KMS-11 (cell line): ENCODE results near the gene RTEL1.

Source experiments
- H2AFZ ChIP-seq: fragments of 200-600 bp; sonication (generic); 2 replicates; pipeline ENCODE4 v1.6.1; 2016; ENCODE audit warnings: antibody characterized with exemption, mixed run types, low read depth
- H3K27ac ChIP-seq: fragments of 200-600 bp; sonication (generic); 2 replicates; pipeline ENCODE4 v1.6.1; 2016; ENCODE audit warnings: mild to moderate bottlenecking, mixed run types
- H3K27me3 ChIP-seq: fragments of 200-600 bp; sonication (generic); 2 replicates; pipeline ENCODE4 v1.6.1; 2017; ENCODE audit warnings: mild to moderate bottlenecking, low read depth, mixed run types, moderate library complexity; ENCODE audit not compliant: insufficient read depth
- H3K36me3 ChIP-seq: fragments of 200-600 bp; sonication (generic); 2 replicates; pipeline ENCODE4 v1.6.1; 2017; ENCODE audit warnings: mild to moderate bottlenecking, mixed run types; ENCODE audit not compliant: insufficient read depth
- H3K4me1 ChIP-seq: fragments of 200-600 bp; sonication (generic); 2 replicates; pipeline ENCODE4 v1.6.1; 2016; ENCODE audit warnings: mild to moderate bottlenecking, low read depth, mixed run types; ENCODE audit not compliant: poor library complexity, severe bottlenecking
- H3K4me2 ChIP-seq: fragments of 200-600 bp; sonication (generic); 2 replicates; pipeline ENCODE4 v1.7.0; 2016; ENCODE audit warnings: mild to moderate bottlenecking, mixed run types
- H3K4me3 ChIP-seq: fragments of 200-600 bp; sonication (generic); IDR thresholded peaks from 2 replicates; pipeline ENCODE4 v1.6.1; 2017; ENCODE audit warnings: low read depth, low read length, mixed read lengths; ENCODE audit not compliant: insufficient read depth
- H3K79me2 ChIP-seq: fragments of 200-600 bp; sonication (generic); 2 replicates; pipeline ENCODE4 v1.6.1; 2016; ENCODE audit warnings: low read depth, mixed run types; ENCODE audit not compliant: insufficient read depth
- H3K9ac ChIP-seq: fragments of 200-600 bp; sonication (generic); 2 replicates; pipeline ENCODE4 v1.6.1; 2016; ENCODE audit warnings: mild to moderate bottlenecking, mixed run types
- H4K20me1 ChIP-seq: fragments of 200-600 bp; sonication (generic); 2 replicates; pipeline ENCODE4 v1.6.1; 2016; ENCODE audit warnings: mild to moderate bottlenecking, mixed run types; ENCODE audit not compliant: insufficient read depth
- TF ChIP-seq, protein P1 (sequence below): fragments of 200-600 bp; sonication (generic); conservative IDR thresholded peaks from 2 replicates; pipeline ENCODE4 v1.6.1; 2017; ENCODE audit warnings: low read depth, mild to moderate bottlenecking, antibody characterized with exemption, low read length, moderate library complexity, mixed read lengths

RTEL1 gene

DNA sequence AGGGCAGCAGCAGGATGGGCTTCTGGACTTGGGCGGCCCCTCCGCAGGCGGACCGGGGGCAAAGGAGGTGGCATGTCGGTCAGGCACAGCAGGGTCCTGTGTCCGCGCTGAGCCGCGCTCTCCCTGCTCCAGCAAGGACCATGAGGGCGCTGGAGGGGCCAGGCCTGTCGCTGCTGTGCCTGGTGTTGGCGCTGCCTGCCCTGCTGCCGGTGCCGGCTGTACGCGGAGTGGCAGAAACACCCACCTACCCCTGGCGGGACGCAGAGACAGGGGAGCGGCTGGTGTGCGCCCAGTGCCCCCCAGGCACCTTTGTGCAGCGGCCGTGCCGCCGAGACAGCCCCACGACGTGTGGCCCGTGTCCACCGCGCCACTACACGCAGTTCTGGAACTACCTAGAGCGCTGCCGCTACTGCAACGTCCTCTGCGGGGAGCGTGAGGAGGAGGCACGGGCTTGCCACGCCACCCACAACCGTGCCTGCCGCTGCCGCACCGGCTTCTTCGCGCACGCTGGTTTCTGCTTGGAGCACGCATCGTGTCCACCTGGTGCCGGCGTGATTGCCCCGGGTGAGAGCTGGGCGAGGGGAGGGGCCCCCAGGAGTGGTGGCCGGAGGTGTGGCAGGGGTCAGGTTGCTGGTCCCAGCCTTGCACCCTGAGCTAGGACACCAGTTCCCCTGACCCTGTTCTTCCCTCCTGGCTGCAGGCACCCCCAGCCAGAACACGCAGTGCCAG, 38.7 kb downstream of the RTEL1 start, which contains the start of gene TNFRSF6B:
Gene TNFRSF6B, plus strand, starts transcription at position 25 of the 729 bp plus-strand sequence. Its CDS starts 116 bp downstream, at position 141.
- no peaks in the 10 kb centered on the region for H3K4me1 ChIP-seq
- TF ChIP-seq, protein P1, sequence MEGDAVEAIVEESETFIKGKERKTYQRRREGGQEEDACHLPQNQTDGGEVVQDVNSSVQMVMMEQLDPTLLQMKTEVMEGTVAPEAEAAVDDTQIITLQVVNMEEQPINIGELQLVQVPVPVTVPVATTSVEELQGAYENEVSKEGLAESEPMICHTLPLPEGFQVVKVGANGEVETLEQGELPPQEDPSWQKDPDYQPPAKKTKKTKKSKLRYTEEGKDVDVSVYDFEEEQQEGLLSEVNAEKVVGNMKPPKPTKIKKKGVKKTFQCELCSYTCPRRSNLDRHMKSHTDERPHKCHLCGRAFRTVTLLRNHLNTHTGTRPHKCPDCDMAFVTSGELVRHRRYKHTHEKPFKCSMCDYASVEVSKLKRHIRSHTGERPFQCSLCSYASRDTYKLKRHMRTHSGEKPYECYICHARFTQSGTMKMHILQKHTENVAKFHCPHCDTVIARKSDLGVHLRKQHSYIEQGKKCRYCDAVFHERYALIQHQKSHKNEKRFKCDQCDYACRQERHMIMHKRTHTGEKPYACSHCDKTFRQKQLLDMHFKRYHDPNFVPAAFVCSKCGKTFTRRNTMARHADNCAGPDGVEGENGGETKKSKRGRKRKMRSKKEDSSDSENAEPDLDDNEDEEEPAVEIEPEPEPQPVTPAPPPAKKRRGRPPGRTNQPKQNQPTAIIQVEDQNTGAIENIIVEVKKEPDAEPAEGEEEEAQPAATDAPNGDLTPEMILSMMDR: no peak
- H3K4me3 ChIP-seq: no peak within 1 kb of the TSS
- H3K9ac ChIP-seq: no peak within 1 kb of the TSS
- H2AFZ ChIP-seq: no peak within 1 kb of the TSS
- no peaks in the 10 kb centered on the region for H3K79me2 ChIP-seq
- no peak within 1 kb of the TSS for H3K27ac ChIP-seq
- no peaks in the 10 kb centered on the region; the same call in 1 of the 2 replicates for H3K27me3 ChIP-seq
- H3K4me2 ChIP-seq: no peak within 1 kb of the TSS
- no peaks in the 10 kb centered on the region for H3K36me3 ChIP-seq
- no peaks in the 10 kb centered on the region for H4K20me1 ChIP-seq

DNA sequence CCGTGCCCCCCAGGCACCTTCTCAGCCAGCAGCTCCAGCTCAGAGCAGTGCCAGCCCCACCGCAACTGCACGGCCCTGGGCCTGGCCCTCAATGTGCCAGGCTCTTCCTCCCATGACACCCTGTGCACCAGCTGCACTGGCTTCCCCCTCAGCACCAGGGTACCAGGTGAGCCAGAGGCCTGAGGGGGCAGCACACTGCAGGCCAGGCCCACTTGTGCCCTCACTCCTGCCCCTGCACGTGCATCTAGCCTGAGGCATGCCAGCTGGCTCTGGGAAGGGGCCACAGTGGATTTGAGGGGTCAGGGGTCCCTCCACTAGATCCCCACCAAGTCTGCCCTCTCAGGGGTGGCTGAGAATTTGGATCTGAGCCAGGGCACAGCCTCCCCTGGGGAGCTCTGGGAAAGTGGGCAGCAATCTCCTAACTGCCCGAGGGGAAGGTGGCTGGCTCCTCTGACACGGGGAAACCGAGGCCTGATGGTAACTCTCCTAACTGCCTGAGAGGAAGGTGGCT, 39.3 kb downstream of the RTEL1 start:
- no peak overlapping the region for H3K27ac ChIP-seq
- H3K9ac ChIP-seq: no peak overlapping the region
- no peak overlapping the region for H2AFZ ChIP-seq
- H3K4me2 ChIP-seq: no peak overlapping the region
- no peaks in the 10 kb centered on the region for H3K79me2 ChIP-seq
- no peak overlapping the region for H3K4me3 ChIP-seq
- H4K20me1 ChIP-seq: no peaks in the 10 kb centered on the region
- no peaks in the 10 kb centered on the region for H3K4me1 ChIP-seq
- no peaks in the 10 kb centered on the region; the same call in 1 of the 2 replicates for H3K27me3 ChIP-seq
- no peaks in the 10 kb centered on the region for H3K36me3 ChIP-seq
- TF ChIP-seq, protein P1: no peak

DNA sequence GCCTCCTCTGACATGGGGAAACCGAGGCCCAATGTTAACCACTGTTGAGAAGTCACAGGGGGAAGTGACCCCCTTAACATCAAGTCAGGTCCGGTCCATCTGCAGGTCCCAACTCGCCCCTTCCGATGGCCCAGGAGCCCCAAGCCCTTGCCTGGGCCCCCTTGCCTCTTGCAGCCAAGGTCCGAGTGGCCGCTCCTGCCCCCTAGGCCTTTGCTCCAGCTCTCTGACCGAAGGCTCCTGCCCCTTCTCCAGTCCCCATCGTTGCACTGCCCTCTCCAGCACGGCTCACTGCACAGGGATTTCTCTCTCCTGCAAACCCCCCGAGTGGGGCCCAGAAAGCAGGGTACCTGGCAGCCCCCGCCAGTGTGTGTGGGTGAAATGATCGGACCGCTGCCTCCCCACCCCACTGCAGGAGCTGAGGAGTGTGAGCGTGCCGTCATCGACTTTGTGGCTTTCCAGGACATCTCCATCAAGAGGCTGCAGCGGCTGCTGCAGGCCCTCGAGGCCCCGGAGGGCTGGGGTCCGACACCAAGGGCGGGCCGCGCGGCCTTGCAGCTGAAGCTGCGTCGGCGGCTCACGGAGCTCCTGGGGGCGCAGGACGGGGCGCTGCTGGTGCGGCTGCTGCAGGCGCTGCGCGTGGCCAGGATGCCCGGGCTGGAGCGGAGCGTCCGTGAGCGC, 39.9 kb downstream of the RTEL1 start:
- Histone ChIP-seq H3K27me3 (no peaks in the 10 kb centered on the region; the same call in 1 of the 2 replicates), H3K4me1 (no peaks in the 10 kb centered on the region), H3K27ac (no peak overlapping the region), H3K4me2 (no peak overlapping the region), H4K20me1 (no peaks in the 10 kb centered on the region), H2AFZ (no peak overlapping the region), H3K36me3 (no peaks in the 10 kb centered on the region), H3K4me3 (no peak overlapping the region), H3K79me2 (no peaks in the 10 kb centered on the region), H3K9ac (no peak overlapping the region)
- TF ChIP-seq, protein P1: no peak

DNA sequence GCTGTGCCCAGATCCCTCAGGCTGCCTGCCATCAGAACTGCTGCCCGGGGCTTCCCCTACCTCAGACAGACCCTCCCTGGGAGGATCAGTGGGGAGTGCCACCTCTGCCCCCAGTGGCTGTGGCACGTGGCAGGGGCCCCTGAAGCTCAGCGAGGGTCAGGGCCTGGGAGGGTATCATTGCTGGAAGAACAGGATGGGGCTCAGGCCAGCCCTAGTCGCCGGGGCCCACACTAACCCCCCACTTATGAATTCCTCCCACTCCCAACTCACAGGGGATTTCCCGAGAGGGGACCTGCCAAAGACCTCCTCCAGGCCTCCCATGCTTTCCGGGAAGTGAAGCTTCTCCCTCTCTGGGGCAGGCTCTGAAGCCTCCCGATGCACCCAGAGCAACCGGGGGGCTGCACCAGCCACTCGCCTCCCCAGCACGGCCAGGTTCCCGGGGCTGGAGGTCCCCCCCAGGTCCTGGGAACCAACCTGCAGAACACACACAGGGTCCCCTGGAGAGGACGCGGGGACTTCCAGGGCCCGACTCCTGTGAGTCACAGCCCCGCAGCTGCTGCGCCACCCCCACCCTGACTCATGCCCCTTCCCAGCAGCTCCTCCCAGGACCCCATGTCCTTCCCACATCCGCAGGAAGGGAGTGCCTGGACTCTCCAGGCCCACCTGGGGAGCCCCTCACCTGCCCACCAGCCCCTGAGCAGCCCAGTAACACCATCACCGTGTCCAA, 40.8 kb downstream of the RTEL1 start:
- Histone ChIP-seq H2AFZ (no peak overlapping the region), H4K20me1 (no peaks in the 10 kb centered on the region), H3K9ac (no peak overlapping the region), H3K27ac (no peak overlapping the region), H3K79me2 (no peaks in the 10 kb centered on the region), H3K27me3 (no peaks in the 10 kb centered on the region), H3K36me3 (no peaks in the 10 kb centered on the region), H3K4me2 (no peak overlapping the region), H3K4me3 (no peak overlapping the region), H3K4me1 (no peaks in the 10 kb centered on the region)
- TF ChIP-seq, protein P1: no peak
